SU-DHL-6 (cell line): ENCODE data around the gene SP7.

Experiments used
- CTCF ChIP-seq: fragments of 200-600 bp; sonication (generic); IDR thresholded peaks from one replicate; pipeline ENCODE4 v1.5.1; 2017; ENCODE audit warnings: antibody characterized with exemption, mild to moderate bottlenecking, low read length, moderate library complexity; ENCODE audit not compliant: insufficient read depth, poor library complexity, severe bottlenecking
- EZH2phosphoT487 ChIP-seq: fragments of 200-600 bp; sonication (generic), shearing (Covaris generic); conservative IDR thresholded peaks from 2 replicates; pipeline ENCODE4 v1.6.1; 2018; ENCODE audit warnings: mild to moderate bottlenecking, antibody characterized with exemption, low read length, moderate library complexity, mixed read lengths

- TF ChIP-seq CTCF, result no peak
- no peak for TF ChIP-seq EZH2phosphoT487
Measured at GRCh38 chr12:53333845-53334244, 2.3 kb downstream of the SP7 start.
